Heart right ventricle (tissue), 16 donors: ENCODE data around the gene RETN. TPM values are rescaled to one million over a fixed set of nuclear protein-coding genes. Genes with fewer than 3 reads are reported as not detected.

Experiments
- ATAC-seq, 8 donors: fragments of 200-7000 bp; cut with Tn5 transposase; one replicate each; pipeline ENCODE4 v1.9.1; 2020; ENCODE audit warnings: mild to moderate bottlenecking in 8 of 8, moderate library complexity in 8 of 8, moderate number of reproducible peaks in 1 of 8
- DNase-seq, 2 donors: peaks; one replicate each; pipeline ENCODE4 v3.0.0-alpha.2; 2020
- H3K27ac ChIP-seq, 10 donors: fragments of 200-600 bp; sonication (generic) in 2 of 10; one replicate each; pipeline versions ENCODE4 v1.5.0 to v1.8.0; 2020 to 2022; ENCODE audit warnings: mild to moderate bottlenecking in 3 of 10
- H3K27me3 ChIP-seq, 7 donors: fragments of 200-600 bp; one replicate each; pipeline ENCODE4 v1.8.0; 2021 to 2022; ENCODE audit warnings: mild to moderate bottlenecking in 2 of 7
- H3K36me3 ChIP-seq, 9 donors: fragments of 200-600 bp; sonication (generic) in 1 of 9; one replicate each; pipeline versions ENCODE4 v1.5.0 to v1.8.0; 2020 to 2022; ENCODE audit warnings: mild to moderate bottlenecking in 2 of 9
- H3K4me1 ChIP-seq, 9 donors: fragments of 200-600 bp; sonication (generic) in 1 of 9; one replicate each; pipeline versions ENCODE4 v1.5.0 to v1.8.0; 2020 to 2022; ENCODE audit warnings: mild to moderate bottlenecking in 4 of 9
- H3K4me3 ChIP-seq, 10 donors: fragments of 200-600 bp; sonication (generic) in 2 of 10; one replicate each; pipeline versions ENCODE4 v1.5.0 to v1.8.0; 2020 to 2022; ENCODE audit warnings: mild to moderate bottlenecking in 7 of 10, moderate library complexity in 2 of 10
- H3K9me3 ChIP-seq, 11 donors: fragments of 200-600 bp in 10 of 11; sonication (generic) in 2 of 11; one replicate each; pipeline versions ENCODE4 v1.5.0 to v1.8.0; 2013 to 2022; ENCODE audit warnings: mild to moderate bottlenecking in 2 of 11, control low read depth in 1 of 11, moderate library complexity in 1 of 11
- WGBS, 2 donors: extraction: QIAGEN DNeasy Blood & Tissue Kit; methylation state at CpG; one replicate each; pipeline ENCODE4 v1.1.7; 2013; ENCODE audit warnings: inconsistent platforms in 1 of 2; 5-methylcytosine and 5-hydroxymethylcytosine counted together
- intact Hi-C, 10 donors: fragments of 100-400 bp; cut with DNase I; formaldehyde crosslinking; loops; one replicate each; pipeline versions ENCODE4 v1.11.1 to v1.14.2; 2022
- polyA plus RNA-seq, 2 donors: library from polyadenylated mRNA; stranded (reverse); fragments of 200-250 nt; gene quantifications; one replicate each; pipeline ENCODE4 v1.2.3, GENCODE V29; 2013
- total RNA-seq, 10 donors: library from RNA; stranded (reverse); fragmentation: NEBNext Ultra II Directional in 3 of 10; extraction: Animal tissue kit (Norgen Biotek cat#: 25700) in 3 of 10; gene quantifications; one replicate each; pipeline versions ENCODE4 v1.2.1 to v1.2.4, GENCODE V29; 2021 to 2023
- TF ChIP-seq, protein P1 (sequence below), 9 donors: fragments of 200-600 bp; sonication (generic) in 2 of 9; IDR thresholded peaks; one replicate each; pipeline versions ENCODE4 v1.5.0 to v1.8.0; 2021 to 2022; ENCODE audit warnings: antibody characterized with exemption in 9 of 9, mild to moderate bottlenecking in 5 of 9, moderate library complexity in 1 of 9
- donor health status: Arrhythmogenic right ventricular cardiomyopathy.
- donor health status: ischemic (EF 13 %, LVEDD 7.1; RV severe dilation, severe dysfunction).
- donor health status: healthy with polysubstance abuse.
- donor health status: DM: no; HTN: yes; CAD: no.
- donor health status: DM: no; HTN: no; CAD: no.
- donor health status: ischemic (EF 25% LVEDD 6.9; RV normal size, moderate dysfunction).
- donor health status: ischemic (EF 25% LVEDD 5.7; RV mildly dilated, moderate dysfunction).
- donor health status: healthy.
- donor health status: DM: yes; HTN: yes; CAD: no.
- donor health status: Ischemic cardiomyopathy.
- donor health status: ischemic (EF 35%, LVEDD 5.7; RV mildly dilated, moderate dysfunction).
- donor health status: nonischemic (EF 11% LVEDD 7.7; RV severe dilation, severe dysfunction).
- donor health status: DM: yes; HTN: yes; CAD: no.
- donor health status: PGD.
- donor health status: ischemic (EF 29% LVEDD 5.4; RV normal size, mild dysfunction).
- donor health status: nonischemic (EF 23%, LVEDD 6.1; RV moderate dilation, normal function).

The RETN gene
- total and polyA plus RNA-seq, 12 donors, result 0.51 to 12.6 (median 4.6) TPM; not detected in 8

GRCh38 chr19:7662657-7663056 lies 6.2 kb upstream of the RETN start:
- TF ChIP-seq, protein P1, sequence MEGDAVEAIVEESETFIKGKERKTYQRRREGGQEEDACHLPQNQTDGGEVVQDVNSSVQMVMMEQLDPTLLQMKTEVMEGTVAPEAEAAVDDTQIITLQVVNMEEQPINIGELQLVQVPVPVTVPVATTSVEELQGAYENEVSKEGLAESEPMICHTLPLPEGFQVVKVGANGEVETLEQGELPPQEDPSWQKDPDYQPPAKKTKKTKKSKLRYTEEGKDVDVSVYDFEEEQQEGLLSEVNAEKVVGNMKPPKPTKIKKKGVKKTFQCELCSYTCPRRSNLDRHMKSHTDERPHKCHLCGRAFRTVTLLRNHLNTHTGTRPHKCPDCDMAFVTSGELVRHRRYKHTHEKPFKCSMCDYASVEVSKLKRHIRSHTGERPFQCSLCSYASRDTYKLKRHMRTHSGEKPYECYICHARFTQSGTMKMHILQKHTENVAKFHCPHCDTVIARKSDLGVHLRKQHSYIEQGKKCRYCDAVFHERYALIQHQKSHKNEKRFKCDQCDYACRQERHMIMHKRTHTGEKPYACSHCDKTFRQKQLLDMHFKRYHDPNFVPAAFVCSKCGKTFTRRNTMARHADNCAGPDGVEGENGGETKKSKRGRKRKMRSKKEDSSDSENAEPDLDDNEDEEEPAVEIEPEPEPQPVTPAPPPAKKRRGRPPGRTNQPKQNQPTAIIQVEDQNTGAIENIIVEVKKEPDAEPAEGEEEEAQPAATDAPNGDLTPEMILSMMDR (IDR thresholded peaks at IDR 0.05), result no peak
- no peak overlapping the region for H3K4me3 ChIP-seq
- DNase-seq (no peak), ATAC-seq (no peak)
- peaks cover 0 to 9% (median 0%) of the 10 kb centered on the region in 9 donors for H3K4me1 ChIP-seq
- WGBS, 2 donors, result 81 to 89% methylated on average over 14 of the region's 14 CpGs
- intact Hi-C loops, result no loop called here
- no peaks in the 10 kb centered on the region for H3K9me3 ChIP-seq
- H3K27me3 ChIP-seq, result peaks cover 0 to 38% (median 7%) of the 10 kb centered on the region in 7 donors
- H3K27ac ChIP-seq, result no peak overlapping the region
- H3K36me3 ChIP-seq, result no peaks in the 10 kb centered on the region

GRCh38 chr19:7663706-7664105 lies 5.1 kb upstream of the RETN start:
- DNase-seq, result no peak
- H3K27ac ChIP-seq, result no peak overlapping the region
- intact Hi-C loops, result no loop called here
- WGBS, 2 donors, result 70 to 77% methylated on average over 7 of the region's 7 CpGs
- H3K27me3 ChIP-seq, result peaks cover 0 to 46% (median 13%) of the 10 kb centered on the region in 7 donors
- TF ChIP-seq, protein P1 (IDR thresholded peaks at IDR 0.05), result no peak
- H3K4me1 ChIP-seq, result no peaks in the 10 kb centered on the region
- ATAC-seq, result no peak
- H3K9me3 ChIP-seq, result no peaks in the 10 kb centered on the region
- H3K4me3 ChIP-seq, result no peak overlapping the region
- no peaks in the 10 kb centered on the region for H3K36me3 ChIP-seq

DNA sequence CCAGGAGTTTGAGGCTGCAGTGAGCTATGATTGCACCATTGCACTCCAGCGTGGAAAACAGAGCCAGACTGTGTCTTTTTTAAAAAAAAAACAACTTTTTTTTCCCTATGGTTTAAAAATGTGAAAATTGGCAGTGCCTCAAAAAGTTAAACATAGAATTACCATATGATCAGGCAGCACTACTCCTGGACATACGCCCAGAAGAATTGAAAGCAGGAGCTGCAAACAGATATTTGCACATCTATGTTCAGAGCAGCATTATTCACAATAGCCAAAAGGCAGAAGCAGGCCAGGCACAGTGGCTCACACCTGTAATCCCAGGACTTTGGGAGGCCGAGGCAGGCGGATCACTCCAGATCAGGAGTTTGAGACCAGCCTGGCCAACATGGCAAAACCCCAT lies 3.8 kb upstream of the RETN start:
- Histone ChIP-seq H3K36me3 (no peaks in the 10 kb centered on the region), H3K27me3 (peaks cover 0 to 53% (median 25%) of the 10 kb centered on the region in 7 donors), H3K4me1 (no peaks in the 10 kb centered on the region), H3K4me3 (no peak overlapping the region), H3K9me3 (no peaks in the 10 kb centered on the region), H3K27ac (no peak overlapping the region)
- no peak for ATAC-seq
- intact Hi-C loops, result no loop called here
- no peak for DNase-seq
- TF ChIP-seq, protein P1 (IDR thresholded peaks at IDR 0.05), result no peak
- 50 to 51% methylated on average over 4 of the region's 4 CpGs for WGBS, 2 donors

DNA sequence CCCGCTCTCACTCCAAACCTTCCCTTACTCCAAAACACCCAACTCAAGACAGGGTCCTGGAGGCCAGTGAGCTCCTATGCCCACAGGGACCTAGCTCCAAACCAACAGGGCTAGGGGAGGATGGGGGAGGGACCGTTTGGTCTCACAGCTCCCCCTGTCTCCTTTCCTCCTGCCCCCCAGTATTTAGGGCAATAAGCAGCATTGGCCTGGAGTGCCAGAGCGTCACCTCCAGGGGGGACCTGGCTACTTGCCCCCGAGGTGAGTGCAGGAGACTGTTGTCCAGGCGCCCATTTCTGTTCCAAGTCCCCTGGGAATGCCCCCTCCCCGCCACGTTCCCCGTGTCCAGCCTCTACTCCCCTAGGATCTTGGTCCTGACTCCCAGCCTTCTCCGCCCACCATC lies 792 bp downstream of the RETN start:
- WGBS, 2 donors, result 21 to 30% methylated on average over 8 to 9 of the region's 9 CpGs
- intact Hi-C loops, result loop anchor here in 3 of 10 donors (10.0 kb wide), 3 partner anchors 105 to 565 kb away; no protein-coding TSS in a partner anchor
- Histone ChIP-seq H3K4me1 (peaks cover 0 to 15% (median 0%) of the 10 kb centered on the region in 9 donors), H3K4me3 (no peak overlapping the region), H3K36me3 (no peaks in the 10 kb centered on the region), H3K27me3 (peaks cover 0 to 56% (median 32%) of the 10 kb centered on the region in 7 donors), H3K9me3 (peaks cover 0 to 7% (median 0%) of the 10 kb centered on the region in 11 donors), H3K27ac (no peak overlapping the region)
- DNase-seq (no peak), ATAC-seq (no peak)
- TF ChIP-seq, protein P1 (IDR thresholded peaks at IDR 0.05), result no peak
